HG03025 (cell line): ENCODE measurements around the gene SLC5A12.
"Not testable (repeated sequence)": the region's sequence is repeated elsewhere in the genome, so short reads cannot be mapped to it uniquely, and the experiment has no call there.

Source experiments
- ATAC-seq: cut with Tn5 transposase; IDR thresholded peaks from one replicate; pipeline ENCODE4 v1.9.1; 2021; ENCODE audit warnings: mild to moderate bottlenecking, moderate library complexity; ENCODE audit not compliant: unreplicated experiment, low FRiP score

The SLC5A12 gene

DNA sequence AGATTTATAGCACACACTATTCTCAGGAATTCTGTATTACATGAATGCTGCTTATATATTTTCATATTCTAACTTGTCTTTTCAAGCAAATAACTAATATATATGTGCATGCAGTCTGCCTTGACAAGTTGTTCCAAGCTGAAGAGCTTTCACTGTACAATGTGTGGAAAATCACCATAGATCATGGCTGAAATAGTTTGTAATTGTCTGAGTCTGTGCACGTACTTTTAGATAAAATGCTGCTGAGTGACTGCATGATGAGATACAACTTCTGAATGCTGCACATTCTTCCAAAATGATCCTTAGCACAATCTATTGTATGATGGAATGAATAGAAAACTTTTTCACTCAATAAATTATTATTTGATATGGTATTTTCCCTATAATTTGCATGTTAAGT is 58.9 kb downstream of the SLC5A12 start:
- no peak for ATAC-seq

DNA sequence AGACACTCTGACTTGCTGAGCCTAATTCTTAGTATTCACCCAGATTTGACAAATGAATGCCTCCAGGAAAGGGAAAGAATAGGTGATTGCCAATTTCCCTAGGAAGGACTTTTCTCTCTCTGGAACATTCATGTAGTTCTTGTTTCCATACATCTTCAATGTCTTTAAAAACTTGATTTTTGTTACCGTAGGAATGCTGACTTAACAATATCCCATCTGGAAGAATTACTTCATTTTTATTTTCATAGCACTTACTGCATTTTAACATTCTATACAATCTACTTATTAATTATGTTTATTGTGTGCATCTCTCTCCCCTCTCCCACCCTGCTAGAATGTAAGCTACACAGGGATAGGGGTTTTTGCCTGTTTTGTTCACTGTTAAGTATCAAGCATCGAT is 66.6 kb downstream of the SLC5A12 start:
- ATAC-seq, result no peak

DNA sequence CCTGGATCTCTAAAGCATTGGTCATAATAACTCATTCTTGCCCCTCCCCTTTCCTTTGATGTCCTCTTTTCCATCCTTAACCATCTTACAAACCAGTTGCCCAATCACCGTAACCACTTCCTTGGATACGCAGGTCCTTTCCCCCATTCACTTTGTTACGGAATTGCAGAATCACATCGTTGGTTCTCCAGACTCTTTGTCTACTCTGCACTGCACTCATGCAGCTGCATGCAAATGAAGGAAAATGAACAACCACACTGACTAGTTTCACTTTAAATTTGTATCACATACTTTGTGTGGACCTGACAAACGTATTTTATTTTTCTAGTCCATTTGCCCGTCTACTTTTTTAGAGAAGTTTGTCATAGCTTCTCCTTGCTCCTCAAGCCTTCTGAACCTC is 69.9 kb downstream of the SLC5A12 start:
- no peak for ATAC-seq

DNA sequence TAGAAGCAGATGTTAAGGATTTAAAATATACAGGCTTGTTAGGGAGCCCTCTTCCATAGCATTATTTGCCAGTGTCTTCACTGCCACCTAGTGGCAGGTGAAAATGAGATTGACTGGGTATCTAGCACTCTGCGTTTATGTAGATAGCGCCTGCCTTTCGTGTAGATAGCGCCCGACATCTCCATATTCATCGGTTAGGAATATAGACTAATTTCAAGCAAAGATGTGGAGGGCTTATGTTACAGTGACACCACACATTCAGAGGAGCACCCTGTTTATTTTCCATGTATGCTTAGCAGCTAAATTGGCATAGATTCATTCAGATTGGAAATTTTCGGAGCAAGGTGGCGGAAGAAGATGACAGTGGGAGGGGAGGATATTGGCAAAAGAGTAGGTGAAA is 72.0 kb downstream of the SLC5A12 start:
- ATAC-seq, result peak; percentile 91

DNA sequence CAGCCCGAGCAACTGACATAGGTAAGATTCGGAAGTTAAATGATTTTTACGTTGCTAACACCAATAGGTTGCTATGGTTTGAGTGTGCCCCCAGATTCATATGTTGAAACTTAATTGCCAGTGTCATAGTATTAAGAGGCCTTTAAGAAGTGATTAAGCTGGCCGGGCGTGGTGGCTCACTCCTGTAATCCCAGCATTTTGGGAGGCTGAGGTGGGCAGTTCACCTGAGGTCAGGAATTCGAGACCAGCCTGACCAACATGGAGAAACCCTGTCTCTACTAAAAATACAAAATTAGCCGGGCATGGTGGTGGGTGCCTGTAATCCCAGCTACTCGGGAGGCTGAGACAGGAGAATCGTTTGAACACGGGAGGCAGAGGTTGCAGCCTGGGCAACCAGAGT is 78.5 kb downstream of the SLC5A12 start:
- not testable (repeated sequence) for ATAC-seq

DNA sequence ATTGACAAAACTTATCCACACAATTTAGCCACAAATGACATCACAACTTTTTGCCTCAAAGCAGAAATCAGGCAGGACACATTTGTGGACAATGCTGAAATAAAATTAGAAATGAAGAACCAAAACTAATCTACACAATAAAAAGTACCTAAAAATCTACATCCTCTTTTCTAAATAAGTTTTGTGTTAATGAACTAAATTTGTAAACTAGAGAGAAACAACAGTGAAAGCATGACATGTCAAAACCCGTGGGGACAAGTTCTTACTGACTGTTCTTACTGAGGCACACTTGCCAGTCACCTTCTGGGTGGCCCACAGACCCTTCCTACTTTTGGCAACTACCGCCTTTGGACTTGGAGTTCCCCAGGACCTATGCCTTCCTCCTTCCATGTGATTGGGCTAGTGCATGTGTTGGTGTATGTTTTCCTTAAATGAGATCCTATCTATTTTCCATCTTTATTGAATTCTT is 89.1 kb downstream of the SLC5A12 start:
- ATAC-seq, result peak; percentile 93

DNA sequence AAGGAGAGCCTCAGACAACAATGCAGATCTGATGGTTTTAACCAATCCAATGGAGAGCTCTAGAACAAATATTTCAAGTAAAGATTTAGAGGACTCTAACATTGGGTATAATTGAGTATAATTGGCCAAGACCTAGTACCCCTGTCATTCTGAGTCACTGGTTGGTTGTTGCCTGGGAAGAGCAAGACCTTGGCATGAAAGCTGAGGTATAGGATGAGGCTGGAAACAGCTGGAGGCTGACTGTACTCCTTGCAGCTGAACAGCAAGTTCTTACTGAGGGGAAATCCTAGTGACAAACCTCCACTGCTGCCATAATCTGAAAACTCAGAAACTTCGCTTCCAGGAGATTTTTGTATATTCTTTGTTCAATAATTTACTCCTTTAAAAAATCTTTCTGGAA is 95.5 kb downstream of the SLC5A12 start:
- ATAC-seq, result no peak

DNA sequence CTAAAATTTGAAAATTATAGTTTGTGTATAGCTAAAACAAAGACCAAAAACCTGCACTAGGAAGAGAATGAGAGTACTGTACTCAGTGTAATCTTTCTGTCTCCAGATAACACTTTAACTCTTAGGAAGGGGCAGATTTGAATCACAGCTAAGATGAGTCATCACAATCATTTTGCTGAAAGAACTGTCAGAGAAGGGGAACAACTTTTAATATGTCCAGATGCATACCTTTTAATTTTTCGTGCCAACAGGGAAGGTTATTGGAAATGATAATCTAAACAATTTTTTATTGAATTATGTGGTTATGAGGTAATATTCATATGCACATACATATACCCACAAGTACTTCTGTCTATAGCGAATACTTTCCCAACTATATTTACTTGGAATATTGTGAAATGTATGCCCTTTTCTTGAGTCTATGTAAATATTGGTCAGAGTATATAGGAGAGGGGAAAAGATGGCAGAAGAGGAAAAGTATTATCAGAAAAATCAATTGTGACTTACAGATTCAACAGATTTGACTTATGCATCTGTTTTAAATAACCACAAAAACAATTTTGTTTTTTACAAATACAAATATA is 98.7 kb downstream of the SLC5A12 start:
- ATAC-seq, result no peak

DNA sequence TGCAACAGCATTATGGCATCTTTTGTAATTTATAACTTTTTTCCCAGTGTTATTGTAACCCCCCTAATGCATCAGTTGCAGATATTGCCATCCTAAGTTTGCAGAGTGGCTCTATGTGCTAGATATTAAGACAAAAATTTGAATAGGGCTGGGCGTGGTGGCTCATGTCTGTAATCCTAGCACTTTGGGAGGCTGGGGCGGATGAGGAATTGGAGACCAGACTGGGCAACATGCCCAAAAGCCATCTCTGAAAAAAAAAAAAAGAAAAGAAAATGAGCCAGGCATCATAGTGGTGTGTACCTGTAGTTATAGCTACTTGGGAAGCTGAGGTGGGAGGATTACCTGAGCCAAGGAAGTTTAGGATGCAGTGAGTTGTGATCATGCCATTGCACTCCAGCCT is 99.7 kb downstream of the SLC5A12 start:
- ATAC-seq, result no peak

DNA sequence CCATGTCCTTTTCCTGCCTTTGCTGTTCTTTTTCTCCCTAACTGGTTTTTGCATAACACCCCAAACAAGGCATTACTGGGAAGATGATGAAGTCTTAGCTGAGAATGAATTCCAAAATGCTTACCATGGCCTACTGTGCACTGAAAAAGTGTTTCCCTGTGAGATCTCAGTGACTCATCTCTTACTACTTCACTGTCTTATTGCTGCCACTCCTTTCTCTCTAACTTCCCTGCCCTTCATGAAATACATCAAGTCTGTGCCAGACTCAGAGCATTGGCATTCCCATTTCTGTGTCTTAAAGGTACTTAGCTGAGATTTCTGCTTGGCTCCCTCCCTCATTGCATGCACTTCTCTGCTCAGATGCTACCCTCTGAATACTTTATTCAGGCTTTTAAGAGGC is 100.7 kb downstream of the SLC5A12 start:
- no peak for ATAC-seq

DNA sequence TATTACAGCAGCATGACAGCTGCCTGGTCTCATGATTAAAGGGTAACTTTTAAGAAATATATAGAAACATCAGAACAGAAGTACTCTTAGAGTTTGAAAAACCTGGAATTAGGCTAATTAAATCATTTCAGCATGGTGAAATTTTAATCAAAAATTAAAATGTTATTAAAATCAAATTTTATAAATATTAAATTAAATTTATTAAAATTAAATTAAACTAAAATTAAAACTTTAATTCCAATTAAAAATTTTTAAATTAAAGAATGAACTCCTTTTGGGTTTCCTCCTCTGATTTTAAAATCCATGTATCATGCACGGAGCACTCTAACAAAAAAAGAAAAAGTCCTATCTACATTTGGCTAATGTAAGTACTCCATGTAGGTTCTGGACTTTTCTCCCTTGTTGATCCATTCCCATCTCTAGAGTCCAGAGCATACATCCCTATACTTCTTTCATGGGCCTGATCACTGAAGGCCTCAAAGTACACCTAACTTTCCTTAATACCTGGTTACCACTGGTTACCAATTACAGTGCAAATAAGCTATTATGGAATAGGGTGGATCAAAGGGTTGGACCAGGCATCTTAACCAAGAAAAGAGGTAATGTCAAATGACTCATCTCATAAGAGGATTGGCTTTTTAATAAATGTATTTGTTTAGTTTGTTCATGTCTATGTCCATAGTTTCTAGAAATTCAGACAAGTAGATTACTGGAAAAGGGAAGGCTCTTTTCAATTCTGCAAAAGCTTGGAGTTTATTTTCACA is 101.4 kb downstream of the SLC5A12 start:
- no peak for ATAC-seq

DNA sequence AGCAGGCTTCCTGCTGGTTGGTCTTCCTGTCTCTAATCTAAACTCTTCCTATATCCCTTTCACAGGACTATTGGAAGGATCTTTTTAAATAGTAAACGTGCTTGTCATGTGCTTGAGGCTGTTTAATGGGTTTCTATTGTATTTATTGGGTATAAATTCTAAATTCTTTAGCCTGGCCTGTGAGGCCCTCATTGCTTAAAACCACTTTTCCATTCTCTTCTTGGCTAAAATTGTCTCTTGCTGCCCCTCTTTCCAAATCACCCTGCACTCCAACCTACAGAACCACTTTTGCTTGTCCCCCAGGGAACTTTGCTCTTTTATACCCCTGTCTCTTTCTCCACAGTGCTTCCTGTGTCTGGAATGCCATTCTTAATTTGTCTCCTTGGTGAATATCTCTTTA is 103.4 kb downstream of the SLC5A12 start:
- ATAC-seq, result no peak
